Choroid plexus epithelial cell (primary cell): ENCODE measurements around the gene PLXDC2.
A peak's percentile ranks its signal among the peaks of the same experiment; 100 is the strongest.

Experiments used
- DNase-seq: peaks from one replicate; pipeline ENCODE4 v3.0.0-alpha.2; 2010; ENCODE audit warnings: low read depth
- H3K4me3 ChIP-seq: 2 replicates; pipeline ENCODE4 v1.5.1; 2011; ENCODE audit warnings: low read depth, mild to moderate bottlenecking, control low read depth, low read length, moderate library complexity
- CTCF ChIP-seq: conservative IDR thresholded peaks from 2 replicates; pipeline ENCODE4 v1.5.1; 2011; ENCODE audit warnings: low read depth, mild to moderate bottlenecking, control low read depth, inconsistent platforms, low read length, moderate library complexity

The PLXDC2 gene

DNA sequence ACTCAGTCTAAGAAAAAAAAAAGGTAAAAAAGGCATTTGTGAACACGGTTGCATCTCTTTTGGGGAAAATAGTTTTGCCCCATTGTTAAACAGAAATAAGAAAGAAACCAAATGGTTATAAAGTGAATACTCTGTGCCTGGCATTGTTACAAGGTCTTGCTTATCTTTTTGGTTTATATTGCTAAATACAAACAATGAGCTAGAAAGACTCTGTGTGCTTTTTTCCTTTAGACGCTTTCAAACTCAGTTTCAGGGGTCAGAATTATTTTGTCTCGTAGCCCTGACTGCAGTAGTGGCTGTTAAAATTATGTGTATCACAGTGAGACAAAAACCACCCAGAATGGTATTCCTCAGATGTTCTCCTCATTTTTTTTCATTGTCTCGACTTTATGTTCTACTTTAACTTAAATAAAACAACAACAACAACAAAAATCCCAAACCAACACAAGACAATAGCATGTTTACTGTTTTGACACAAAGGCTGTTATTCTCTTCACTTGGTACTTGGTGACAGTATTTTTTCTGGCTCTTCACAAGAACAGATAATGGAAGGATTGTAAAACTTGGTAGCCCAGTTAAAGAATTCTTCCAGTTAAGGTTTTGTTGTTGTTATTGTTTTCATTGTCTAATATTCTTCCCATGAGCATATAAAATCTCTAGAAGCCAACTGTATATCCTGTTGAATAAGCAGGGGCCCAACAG, 190.1 kb downstream of the PLXDC2 start:
- H3K4me3 ChIP-seq, result no peak overlapping the region
- no peak for TF ChIP-seq CTCF
- DNase-seq, result no peak

DNA sequence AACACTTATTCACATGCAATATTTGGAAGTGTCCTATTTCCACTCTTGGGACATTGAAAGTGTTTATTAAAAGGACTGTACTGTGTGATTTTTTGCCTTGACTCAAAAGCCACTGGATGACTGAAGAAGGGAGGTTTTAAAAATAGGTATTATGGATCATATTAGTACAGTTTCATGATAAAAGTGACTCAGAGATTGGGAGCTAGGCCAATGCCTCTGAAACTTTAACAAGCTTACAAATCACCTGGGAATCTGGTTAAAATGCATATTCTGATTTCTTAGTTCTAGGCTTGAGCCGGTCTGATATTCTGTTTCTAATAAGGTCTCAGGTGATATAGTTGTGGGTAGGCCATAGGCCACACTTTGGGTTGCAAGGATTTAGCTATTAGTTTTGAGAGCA, 191.2 kb downstream of the PLXDC2 start:
- no peak overlapping the region for H3K4me3 ChIP-seq
- no peak for TF ChIP-seq CTCF
- DNase-seq, result peak; percentile 43

DNA sequence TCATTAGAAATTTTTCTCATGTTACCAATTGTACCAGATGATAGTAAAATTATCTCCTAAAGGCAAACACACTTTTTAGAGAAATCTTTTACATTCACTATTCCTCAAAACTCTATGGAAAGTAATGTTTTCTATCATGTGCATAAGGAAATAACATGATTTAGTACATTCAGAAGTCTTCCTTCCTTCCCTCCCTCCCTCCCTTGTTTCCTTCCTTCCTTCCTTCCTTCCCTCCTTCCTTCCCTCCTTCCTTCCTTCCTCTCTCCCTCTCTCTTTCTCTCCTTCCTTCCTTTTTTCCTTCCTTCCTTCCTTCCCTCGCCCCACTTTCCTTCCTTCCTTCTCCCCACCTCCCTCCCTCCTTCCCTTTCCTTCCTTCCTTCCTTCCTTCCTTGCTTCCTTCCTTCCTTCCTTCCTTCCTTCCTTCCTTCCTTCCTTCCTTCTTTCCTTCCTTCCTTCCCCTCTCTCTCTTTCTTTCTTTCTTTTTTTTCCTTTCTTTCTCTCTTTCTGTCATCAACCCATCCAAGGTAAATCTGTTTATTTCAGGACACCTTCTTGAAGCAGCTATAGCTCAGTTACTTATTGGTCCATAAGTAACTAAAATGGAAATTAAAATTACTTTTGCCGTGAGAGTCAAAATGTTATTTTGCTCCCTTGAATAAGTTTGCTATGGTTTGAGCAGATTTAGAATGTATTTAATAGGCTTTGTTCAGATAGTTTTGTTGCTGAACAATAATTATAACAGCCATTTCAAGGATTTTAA, 197.9 kb downstream of the PLXDC2 start:
- H3K4me3 ChIP-seq, result no peak overlapping the region
- TF ChIP-seq CTCF, result no peak

DNA sequence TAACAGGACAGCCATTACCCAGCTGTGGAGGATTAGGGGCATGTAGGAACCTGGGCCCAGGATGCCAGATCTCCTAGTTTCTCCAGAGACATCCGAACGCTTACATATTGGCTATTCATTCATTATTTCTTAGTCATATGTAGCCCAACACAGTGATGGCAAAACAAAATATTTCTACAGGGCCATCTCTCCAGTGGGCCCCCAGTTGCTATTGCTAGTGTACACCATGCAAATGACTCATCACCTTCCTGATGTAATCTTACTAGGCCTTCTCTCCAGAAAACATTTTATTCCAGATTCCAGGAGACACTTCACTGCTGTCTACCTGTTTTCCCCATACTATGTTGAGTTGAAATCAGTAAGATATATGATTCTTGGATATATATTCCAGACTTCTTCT, 201.7 kb downstream of the PLXDC2 start:
- H3K4me3 ChIP-seq, result no peak overlapping the region
- no peak for TF ChIP-seq CTCF
- DNase-seq, result peak; percentile 74

More for the DNA sequence above, 197.9 kb downstream of the PLXDC2 start:
- no peak for DNase-seq

- TF ChIP-seq CTCF, result no peak
- DNase-seq, result no peak
- H3K4me3 ChIP-seq, result no peak overlapping the region
Measured at GRCh38 chr10:20020677-20021076, 204.4 kb downstream of the PLXDC2 start.

GRCh38 chr10:20029523-20029922, 213.3 kb downstream of the PLXDC2 start:
- no peak overlapping the region for H3K4me3 ChIP-seq
- no peak for DNase-seq
- no peak for TF ChIP-seq CTCF
